HG02798 (cell line): ENCODE measurements around the gene TEKT4.
"Not testable (repeated sequence)": the region's sequence is repeated elsewhere in the genome, so short reads cannot be mapped to it uniquely, and the experiment has no call there.

Experiments
- ATAC-seq: cut with Tn5 transposase; IDR thresholded peaks from one replicate; pipeline ENCODE4 v1.9.1; 2021; ENCODE audit warnings: mild to moderate bottlenecking; ENCODE audit not compliant: unreplicated experiment, poor library complexity

TEKT4 gene

GRCh38 chr2:94875820-94876522 is 4.7 kb downstream of the TEKT4 start:
- no peak for ATAC-seq

DNA sequence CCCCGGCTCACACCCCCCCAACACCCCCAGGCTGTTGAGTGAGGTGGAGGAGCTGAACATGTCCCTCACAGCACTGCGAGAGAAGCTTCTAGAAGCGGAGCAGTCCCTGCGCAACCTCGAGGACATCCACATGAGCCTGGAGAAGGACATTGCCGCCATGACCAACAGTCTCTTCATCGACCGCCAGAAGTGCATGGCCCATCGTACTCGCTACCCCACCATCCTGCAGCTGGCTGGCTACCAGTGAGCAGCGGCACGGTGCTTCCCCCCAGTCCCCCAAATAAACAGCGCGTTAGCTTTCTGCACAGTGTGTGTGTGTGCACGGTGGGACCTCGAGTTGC is 5.3 kb downstream of the TEKT4 start:
- no peak for ATAC-seq

GRCh38 chr2:94877129-94877528 is 5.9 kb downstream of the TEKT4 start:
- ATAC-seq: no peak

DNA sequence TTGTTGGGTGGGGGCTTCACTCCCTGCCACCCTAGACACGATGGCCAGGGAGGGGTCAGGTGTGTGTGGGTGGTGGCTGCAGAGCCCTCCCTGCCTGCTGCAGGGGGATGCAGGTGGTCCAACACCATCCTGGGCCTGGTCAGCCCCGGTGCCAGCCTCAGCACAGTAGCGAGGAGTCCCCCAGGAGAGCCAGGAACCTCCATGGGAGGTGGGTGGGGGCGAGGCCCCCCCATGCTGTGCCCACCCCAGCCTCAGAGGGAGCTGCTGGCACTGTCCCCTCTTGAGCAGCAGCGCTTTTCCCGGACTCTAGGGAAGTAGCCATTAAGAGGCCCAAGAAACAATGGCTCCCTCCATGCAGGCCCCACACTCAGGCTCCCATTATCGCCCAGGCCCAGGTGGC is 7.3 kb downstream of the TEKT4 start:
- not testable (repeated sequence) for ATAC-seq

GRCh38 chr2:94879314-94879981 is 8.2 kb downstream of the TEKT4 start:
- ATAC-seq: no peak

GRCh38 chr2:94879982-94880377 is 8.8 kb downstream of the TEKT4 start:
- no peak for ATAC-seq

- ATAC-seq: no peak
These were observed 9.3 kb downstream of the TEKT4 start for GRCh38 chr2:94880507-94880906.

GRCh38 chr2:94881070-94881469 is 9.8 kb downstream of the TEKT4 start:
- no peak for ATAC-seq

GRCh38 chr2:94890234-94890633 is 19.0 kb downstream of the TEKT4 start:
- ATAC-seq: no peak

DNA sequence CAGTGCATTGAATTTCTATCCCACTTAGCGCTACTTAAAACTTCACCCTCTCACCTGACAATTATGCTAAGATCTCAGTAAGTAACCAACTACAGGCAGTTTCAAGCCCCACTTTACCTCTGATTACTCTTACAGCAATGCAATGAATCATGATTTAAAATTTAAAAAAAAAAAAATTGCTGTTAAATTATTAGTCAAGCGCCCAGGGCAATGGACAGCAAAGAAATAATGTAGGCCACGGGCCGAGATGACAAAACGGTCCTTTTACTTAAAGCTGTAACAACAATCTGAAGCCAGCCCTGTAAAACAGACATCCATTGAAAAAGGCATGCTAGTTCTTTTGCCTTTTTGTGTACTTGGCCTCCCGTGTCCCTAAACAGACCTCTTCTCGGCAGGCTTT is 24.0 kb downstream of the TEKT4 start:
- ATAC-seq: not testable (repeated sequence)

- not testable (repeated sequence) for ATAC-seq
These were observed 35.7 kb downstream of the TEKT4 start for GRCh38 chr2:94906976-94907375.

DNA sequence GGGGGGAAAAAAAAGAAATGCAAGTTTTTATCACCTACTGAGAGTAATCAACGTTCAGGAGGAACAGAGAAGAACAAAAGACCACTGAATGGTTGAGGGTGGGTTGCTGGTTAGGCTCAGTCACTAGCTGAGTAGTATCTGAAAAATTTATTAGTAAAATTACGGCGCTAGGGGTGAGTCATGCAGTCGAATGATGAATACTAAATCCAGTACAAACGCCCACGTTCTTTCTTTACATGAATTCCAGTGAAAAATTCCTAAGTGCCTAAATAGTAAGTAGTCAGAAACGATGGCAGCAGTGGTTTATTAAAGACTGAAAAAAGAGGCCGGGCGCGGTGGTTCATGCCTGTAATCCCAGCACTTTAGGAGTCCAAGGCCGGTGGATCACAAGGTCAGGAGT is 52.0 kb downstream of the TEKT4 start:
- no peak for ATAC-seq

- ATAC-seq: not testable (repeated sequence)
These were observed 53.8 kb downstream of the TEKT4 start for GRCh38 chr2:94924999-94925398.
